ENCODE results near the gene RNF115. TPM values are rescaled to one million over a fixed set of nuclear protein-coding genes. Genes with fewer than 3 reads are reported as not detected.

RNF115 gene
- total RNA-seq, 2 experiments from 2014 or later: 15.1 to 15.5 TPM

GRCh38 chr1:145689922-145690321 lies 134.0 kb downstream of the RNF115 start:
- no peaks in the 10 kb centered on the region for H3K27me3 Mint-ChIP-seq (ENCODE audit: low read depth)
- ChIA-PET POLR2A (no interaction called here), CTCF (interaction anchor here (2.4 kb wide), 1 partner anchor 31 kb away, joined by 18 read pairs; no protein-coding TSS in a partner anchor)
- no peak for DNase-seq
- H3K9me3 Mint-ChIP-seq (ENCODE audit: insufficient read depth): no peaks in the 10 kb centered on the region
- H3K4me3 Mint-ChIP-seq: peak overlapping the region; percentile 32
- peaks cover 38% of the 10 kb centered on the region for H3K4me1 Mint-ChIP-seq (ENCODE audit: low read depth)
- peaks cover 10% of the 10 kb centered on the region for H3K36me3 Mint-ChIP-seq (ENCODE audit: low read depth)
- ATAC-seq: no peak
- H3K27ac Mint-ChIP-seq: peak overlapping the region; percentile 79

GRCh38 chr1:145688924-145689323 lies 135.0 kb downstream of the RNF115 start:
- no peaks in the 10 kb centered on the region for H3K27me3 Mint-ChIP-seq (ENCODE audit: low read depth)
- H3K9me3 Mint-ChIP-seq (ENCODE audit: insufficient read depth): no peaks in the 10 kb centered on the region
- peaks cover 10% of the 10 kb centered on the region for H3K36me3 Mint-ChIP-seq (ENCODE audit: low read depth)
- ChIA-PET POLR2A (no interaction called here), CTCF (interaction anchor here (2.4 kb wide), 1 partner anchor 32 kb away, joined by 18 read pairs; no protein-coding TSS in a partner anchor)
- H3K27ac Mint-ChIP-seq: peak overlapping the region; percentile 20
- ATAC-seq (no peak), DNase-seq (no peak)
- H3K4me1 Mint-ChIP-seq (ENCODE audit: low read depth): peaks cover 38% of the 10 kb centered on the region
- no peak overlapping the region for H3K4me3 Mint-ChIP-seq

Small RNA genes within 50 kb of the gene (microRNA-seq; reads per million reads assigned to microRNA genes)
- gene MIR6736: not detected

Other genes starting within 250 kb of the RNF115 start
- gene GPR89A, start 216.1 kb downstream of the RNF115 start, total RNA-seq: 10 to 100 TPM; 32.6 to 36.7 TPM
- under 1 TPM; 0.34 to 0.78 TPM for gene PDZK1, start 116.7 kb downstream of the RNF115 start, total RNA-seq
- gene CD160, start 104.6 kb downstream of the RNF115 start, total RNA-seq: 1 to 10 TPM; 2.4 to 3.1 TPM
- 10 to 100 TPM; 29.7 to 31.5 TPM for gene POLR3C, start 105 bp upstream of the RNF115 start, total RNA-seq
- 1 to 10 TPM; 2.2 to 3.8 TPM for gene NUDT17, start 21.5 kb upstream of the RNF115 start, total RNA-seq
- 10 to 100 TPM; 19.8 to 23.7 TPM for gene PIAS3, start 35.0 kb upstream of the RNF115 start, total RNA-seq
- gene ANKRD35, start 61.8 kb upstream of the RNF115 start, total RNA-seq: 1 to 10 TPM in 1 of 2 experiments, under 1 TPM in 1; 0.76 to 1.1 TPM
- 1 to 10 TPM; 2.2 to 2.9 TPM for gene ITGA10, start 86.0 kb upstream of the RNF115 start, total RNA-seq
- gene PEX11B, start 94.6 kb upstream of the RNF115 start, total RNA-seq: 10 to 100 TPM; 33.3 to 35.9 TPM
- gene RBM8A, start 103.4 kb upstream of the RNF115 start, total RNA-seq: 100 to 1,000 TPM; 202 to 204 TPM
- 10 to 100 TPM; 45.8 to 48.4 TPM for gene LIX1L, start 133.9 kb upstream of the RNF115 start, total RNA-seq
- 1 to 10 TPM; 1.8 to 2.4 TPM for gene ANKRD34A, start 140.5 kb upstream of the RNF115 start, total RNA-seq
- gene POLR3GL, start 140.6 kb upstream of the RNF115 start, total RNA-seq: 10 to 100 TPM; 25.0 to 26.5 TPM
- gene TXNIP, start 172.5 kb upstream of the RNF115 start, total RNA-seq: 100 to 1,000 TPM; 190 to 195 TPM
- gene HJV, start 197.6 kb upstream of the RNF115 start, total RNA-seq: not detected